ENCODE measurements around the gene SMYD1.

Gene SMYD1

GRCh38 chr2:88139804-88140203 is 72.2 kb downstream of the SMYD1 start:
- in situ Hi-C loops (cut with HindIII; ENCODE audit: low sequenced_read_pairs) = no loop called here

- in situ Hi-C loops (cut with HindIII; ENCODE audit: low sequenced_read_pairs) = no loop called here
Measured at GRCh38 chr2:88141952-88142351, 74.3 kb downstream of the SMYD1 start.

GRCh38 chr2:88144271-88144670 is 76.6 kb downstream of the SMYD1 start:
- in situ Hi-C loops (cut with HindIII; ENCODE audit: low sequenced_read_pairs) = no loop called here

GRCh38 chr2:88144914-88145497 is 77.4 kb downstream of the SMYD1 start:
- in situ Hi-C loops (cut with HindIII; ENCODE audit: low sequenced_read_pairs) = no loop called here

GRCh38 chr2:88146590-88146989 is 79.0 kb downstream of the SMYD1 start:
- in situ Hi-C loops (cut with HindIII; ENCODE audit: low sequenced_read_pairs) = no loop called here

GRCh38 chr2:88147145-88147544 is 79.5 kb downstream of the SMYD1 start:
- in situ Hi-C loops (cut with HindIII; ENCODE audit: low sequenced_read_pairs) = no loop called here

GRCh38 chr2:88148929-88149438 is 81.4 kb downstream of the SMYD1 start:
- in situ Hi-C loops (cut with HindIII; ENCODE audit: low sequenced_read_pairs) = no loop called here

- in situ Hi-C loops (cut with HindIII; ENCODE audit: low sequenced_read_pairs) = no loop called here
Measured at GRCh38 chr2:88159481-88159880, 91.9 kb downstream of the SMYD1 start.

- in situ Hi-C loops (cut with HindIII; ENCODE audit: low sequenced_read_pairs) = no loop called here
Measured at GRCh38 chr2:88159955-88160415, 92.4 kb downstream of the SMYD1 start.

GRCh38 chr2:88160517-88160916 is 92.9 kb downstream of the SMYD1 start:
- in situ Hi-C loops (cut with HindIII; ENCODE audit: low sequenced_read_pairs) = no loop called here

GRCh38 chr2:88161446-88162244 is 94.0 kb downstream of the SMYD1 start:
- in situ Hi-C loops (cut with HindIII; ENCODE audit: low sequenced_read_pairs) = no loop called here

All from DLD1 (cell line).